ENCODE results near the gene ITPR1.

ITPR1 gene

GRCh38 chr3:4491855-4492207 is 1.3 kb upstream of the ITPR1 start:
- DNase-seq (ENCODE audit: low read depth in 2 of 2) = no peak

- no peak for DNase-seq (ENCODE audit: low read depth in 2 of 2)
Measured at GRCh38 chr3:4492208-4493013, 737 bp upstream of the ITPR1 start.

DNA sequence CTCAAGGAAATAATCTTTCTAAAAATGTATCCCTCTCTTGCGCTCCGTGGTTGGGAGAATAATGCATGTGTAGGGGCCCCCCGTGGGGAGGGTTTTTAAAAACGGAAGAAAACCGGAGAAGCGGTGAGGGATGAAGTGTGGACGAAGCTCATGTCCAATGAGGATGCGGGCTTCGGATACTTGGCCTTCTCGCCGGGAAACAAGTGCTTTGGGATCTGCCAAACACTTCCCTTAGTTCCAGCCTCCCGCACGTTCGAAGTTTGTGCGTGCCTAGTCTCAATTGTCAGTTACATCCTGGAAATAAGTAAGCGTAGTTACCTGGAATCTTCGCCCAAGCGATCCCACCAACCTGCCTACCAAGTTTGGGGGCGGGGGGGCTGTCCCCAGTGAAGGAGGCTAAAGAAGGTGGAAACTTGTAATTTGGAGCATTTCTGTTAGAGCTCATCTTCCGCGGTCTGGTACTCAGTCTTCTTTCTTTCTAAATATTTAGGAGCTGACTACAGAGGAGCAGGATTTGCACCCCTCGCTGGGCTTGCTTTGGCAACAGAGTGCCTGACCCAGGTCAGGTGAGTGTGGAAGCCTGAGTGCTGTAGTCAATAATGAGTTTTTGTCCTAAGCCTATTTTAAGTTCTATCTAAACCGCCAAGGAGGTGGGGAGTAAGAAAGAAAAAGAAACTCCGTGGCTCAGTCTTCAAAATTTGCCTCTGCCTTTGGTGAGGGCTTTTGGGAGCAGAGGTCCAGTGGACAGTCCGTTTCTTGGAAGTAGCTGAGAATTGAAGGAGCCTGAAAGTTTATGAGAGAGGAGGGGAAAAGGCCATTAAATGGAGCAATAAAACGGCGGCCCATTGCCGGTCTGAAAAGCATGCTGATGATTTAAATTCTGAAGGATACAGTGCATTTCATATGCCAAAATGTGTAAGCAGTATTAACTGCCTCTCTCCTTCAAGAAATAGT is 1.1 kb downstream of the ITPR1 start:
- DNase-seq (ENCODE audit: low read depth in 2 of 2) = no peak

DNA sequence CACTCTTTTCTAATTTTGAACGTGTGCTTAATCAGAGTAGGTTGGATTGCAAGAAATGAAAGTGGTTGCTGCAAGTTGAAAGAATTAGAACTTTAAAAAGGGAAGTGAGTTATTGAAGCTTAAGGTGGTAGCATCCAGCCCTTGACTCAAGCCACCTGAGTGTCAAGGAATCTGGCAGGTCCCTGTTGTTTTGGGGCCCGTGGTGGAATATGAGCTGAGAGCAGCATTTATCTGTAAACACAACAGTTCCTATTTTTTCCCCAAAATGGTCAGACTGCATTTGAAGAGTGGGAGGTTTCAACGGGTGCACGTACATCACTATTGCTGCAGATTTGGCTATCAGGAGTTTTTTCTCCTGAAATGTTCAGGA is 1.7 kb downstream of the ITPR1 start:
- no peak for DNase-seq (ENCODE audit: low read depth in 2 of 2)

DNA sequence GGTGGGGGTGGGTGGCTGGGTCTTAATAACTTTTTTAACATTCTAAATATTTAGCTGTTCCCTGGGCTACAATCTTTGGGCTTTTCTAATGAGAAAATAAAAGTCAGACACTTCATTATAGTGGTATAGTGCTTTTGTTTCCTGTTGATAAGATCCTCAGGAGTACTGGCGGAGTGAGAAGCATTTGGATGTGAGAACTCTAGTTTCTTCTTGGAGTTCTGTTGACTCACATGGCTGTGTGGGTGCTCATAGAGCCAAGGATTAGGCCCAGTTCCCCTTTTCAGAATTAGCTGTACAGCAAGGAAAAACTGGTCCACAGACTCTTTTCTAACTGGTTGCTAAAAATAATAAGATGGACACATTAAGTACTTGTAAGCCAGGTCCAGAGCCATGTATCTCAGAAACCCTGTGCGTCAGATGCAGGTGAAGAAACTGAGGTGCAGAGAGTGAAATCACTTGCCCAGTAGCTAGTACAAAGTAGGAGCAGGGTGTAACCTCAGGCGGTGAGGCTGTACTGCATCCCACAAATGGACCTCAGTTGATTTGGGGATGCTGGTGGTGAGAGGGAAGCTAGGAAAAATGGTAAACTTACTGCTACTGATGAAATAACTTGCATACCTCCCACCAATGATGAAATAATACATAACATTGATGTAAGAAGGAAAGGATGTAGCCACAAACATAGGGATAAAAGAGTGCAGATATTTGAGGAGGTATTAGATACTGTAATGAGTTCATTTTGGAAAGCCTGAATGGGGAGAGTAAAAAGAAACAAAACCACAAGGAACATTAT is 2.3 kb downstream of the ITPR1 start:
- DNase-seq (ENCODE audit: low read depth in 2 of 2) = no peak

- DNase-seq (ENCODE audit: low read depth in 2 of 2) = no peak
Measured at GRCh38 chr3:4496087-4496452, 2.9 kb downstream of the ITPR1 start.

DNA sequence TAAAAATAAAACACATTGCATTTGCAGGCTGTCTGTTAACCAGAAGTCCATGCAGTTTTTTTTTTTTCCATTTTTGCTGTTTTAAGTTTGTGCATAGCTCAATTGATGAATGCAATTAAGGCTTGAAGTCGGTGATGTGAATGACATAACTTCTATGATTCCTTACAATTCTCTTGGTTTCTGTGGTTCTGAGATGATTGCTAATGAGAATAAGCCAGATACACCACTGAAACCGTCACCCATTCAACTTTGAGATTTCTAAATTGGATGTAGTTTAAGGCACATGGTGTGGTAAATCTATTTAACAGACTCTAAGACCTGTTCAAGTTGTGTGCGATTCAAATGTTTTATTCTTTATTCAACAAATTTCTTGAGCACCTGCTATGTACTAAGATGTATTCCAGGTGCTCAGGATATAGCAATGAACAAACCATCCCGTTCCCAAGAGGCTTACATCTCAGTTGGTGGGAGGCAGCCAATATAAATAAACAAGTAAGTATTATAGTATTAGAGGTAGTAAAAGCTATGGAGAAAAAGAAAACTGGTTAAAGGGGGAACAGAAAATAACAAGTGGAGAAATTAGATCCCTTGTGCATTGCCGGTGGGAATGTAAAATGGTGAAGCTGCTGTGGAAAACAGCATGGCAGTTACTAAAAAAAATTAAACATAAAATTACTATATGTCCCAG is 4.0 kb downstream of the ITPR1 start:
- DNase-seq (ENCODE audit: low read depth in 2 of 2) = no peak

- no peak for DNase-seq (ENCODE audit: low read depth in 2 of 2)
Measured at GRCh38 chr3:4497843-4498324, 4.7 kb downstream of the ITPR1 start.

DNA sequence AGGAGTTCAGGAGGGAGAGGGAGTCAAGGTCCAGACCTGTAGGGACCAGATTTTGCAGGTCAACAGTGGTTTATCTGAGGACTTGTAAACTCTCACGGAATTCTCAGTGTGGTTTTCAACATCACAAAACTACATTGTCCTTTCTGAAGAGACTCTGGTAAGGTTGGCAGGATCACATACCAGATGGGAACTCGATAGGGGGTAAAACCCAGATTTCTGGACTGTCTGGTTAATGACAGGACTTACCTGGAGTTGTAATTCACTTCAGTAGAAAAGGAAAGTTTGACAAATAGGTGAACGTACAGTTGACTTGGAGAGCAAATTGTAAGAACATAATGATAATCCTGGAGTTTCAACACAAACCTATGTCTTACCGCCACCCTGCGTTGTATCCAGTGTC is 5.3 kb downstream of the ITPR1 start:
- no peak for DNase-seq (ENCODE audit: low read depth in 2 of 2)

DNA sequence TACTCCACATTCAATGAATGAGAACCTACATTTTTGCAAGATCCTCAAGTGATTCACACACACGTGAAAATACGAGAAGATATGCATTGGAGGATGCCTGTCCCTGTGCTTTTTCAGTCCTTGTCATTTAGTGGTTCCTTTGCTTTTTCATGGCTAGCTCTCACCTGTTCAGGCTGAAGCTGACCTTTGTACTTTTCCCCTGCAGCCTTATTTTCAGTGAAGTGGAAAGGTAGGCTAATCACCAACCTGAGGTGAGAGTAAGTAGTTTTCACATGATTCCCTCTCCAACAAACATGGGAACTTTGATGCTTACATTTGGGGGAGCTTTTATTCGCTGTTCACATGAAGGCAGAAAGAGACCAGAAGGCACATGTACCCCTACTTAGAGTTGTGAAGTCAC is 8.3 kb downstream of the ITPR1 start:
- no peak for DNase-seq (ENCODE audit: low read depth in 2 of 2)

- no peak for DNase-seq (ENCODE audit: low read depth in 2 of 2)
Measured at GRCh38 chr3:4501927-4502326, 8.8 kb downstream of the ITPR1 start.

GRCh38 chr3:4503050-4503449 is 9.9 kb downstream of the ITPR1 start:
- no peak for DNase-seq (ENCODE audit: low read depth in 2 of 2)

- no peak for DNase-seq (ENCODE audit: low read depth in 2 of 2)
Measured at GRCh38 chr3:4504340-4505261, 11.5 kb downstream of the ITPR1 start.

- DNase-seq (ENCODE audit: low read depth in 2 of 2) = no peak
Measured at GRCh38 chr3:4505688-4506558, 12.8 kb downstream of the ITPR1 start.

GRCh38 chr3:4506559-4507023 is 13.4 kb downstream of the ITPR1 start:
- DNase-seq (ENCODE audit: low read depth in 2 of 2) = no peak

DNA sequence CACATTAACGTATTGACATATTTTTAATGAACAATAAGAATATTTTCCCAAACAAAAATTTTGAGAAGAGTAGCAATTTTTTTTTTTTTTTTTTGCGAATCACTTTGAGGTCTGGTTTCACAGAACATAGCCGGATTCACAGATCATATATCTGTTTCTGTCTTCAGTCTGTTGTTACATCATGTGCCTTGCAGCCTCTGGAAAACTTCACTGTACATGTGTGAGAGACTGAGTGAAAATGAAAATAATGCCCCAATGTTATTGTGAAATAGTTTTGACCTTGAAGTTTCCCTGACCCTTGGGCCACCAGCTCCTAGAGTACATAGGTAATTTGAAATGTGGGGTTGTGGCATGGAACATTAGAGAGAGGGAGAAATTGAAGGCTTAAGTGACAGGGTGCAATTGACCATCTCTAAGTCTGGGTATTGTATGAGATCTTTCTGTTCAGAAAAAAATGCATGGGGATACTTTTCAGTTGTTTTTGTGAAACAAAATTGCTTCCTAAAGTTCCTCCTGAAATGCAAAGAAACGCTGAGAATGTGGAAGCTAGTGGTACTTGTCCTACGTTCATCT is 14.0 kb downstream of the ITPR1 start:
- DNase-seq (ENCODE audit: low read depth in 2 of 2) = no peak

GRCh38 chr3:4508048-4508981 is 15.2 kb downstream of the ITPR1 start:
- DNase-seq (ENCODE audit: low read depth in 2 of 2) = no peak

DNA sequence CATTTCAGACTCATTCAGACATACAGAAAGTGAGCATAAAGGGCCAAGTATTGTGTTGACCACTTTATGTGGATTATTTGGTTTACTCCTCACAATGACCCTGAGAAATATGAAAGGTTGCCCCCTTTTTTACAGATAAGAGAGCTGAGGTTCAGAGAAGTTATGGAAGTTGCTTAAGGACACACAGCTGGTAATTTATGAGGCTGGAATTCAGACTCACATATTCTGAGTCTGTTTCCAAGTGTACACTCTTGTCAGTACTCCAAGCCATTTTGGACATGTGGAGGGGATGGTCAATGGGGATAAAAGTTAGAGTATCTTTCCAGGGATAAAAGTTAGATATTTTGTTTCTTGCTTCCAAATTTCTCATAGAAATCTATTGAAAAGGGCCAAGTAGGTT is 15.9 kb downstream of the ITPR1 start:
- DNase-seq (ENCODE audit: low read depth in 2 of 2) = no peak
